Natural killer cell (primary cell): Measurements from ENCODE around the gene DIPK1B. TPM values are rescaled to one million over a fixed set of nuclear protein-coding genes. Genes with fewer than 3 reads are reported as not detected.

Source experiments
- ATAC-seq, 3 donors: fragments of 150-1000 bp in 2 of 3; fragments of 200-7000 bp in 1 of 3; cut with Tn5 transposase; 1 replicate in 1 of 3; 2 replicates in 2 of 3; pipeline ENCODE4 v1.10.0; 2021; ENCODE audit warnings: mild to moderate bottlenecking in 2 of 3, moderate library complexity in 2 of 3
- DNase-seq, 2 donors: peaks; one replicate each; pipeline versions ENCODE4 v3.0.0 to v3.0.0-alpha.2; 2013 to 2021; ENCODE audit warnings: mixed read lengths in 1 of 2
- H3K27ac ChIP-seq: one replicate; pipeline ENCODE4 v1.5.1; 2013; ENCODE audit warnings: mild to moderate bottlenecking, low read length
- H3K27me3 ChIP-seq: one replicate; pipeline ENCODE4 v1.6.1; 2013; ENCODE audit warnings: low read length; ENCODE audit not compliant: control insufficient read depth, insufficient read depth
- H3K36me3 ChIP-seq: one replicate; pipeline ENCODE4 v1.6.1; 2013; ENCODE audit warnings: low read length; ENCODE audit not compliant: control insufficient read depth, insufficient read depth
- H3K4me1 ChIP-seq: one replicate; pipeline ENCODE4 v1.6.1; 2013; ENCODE audit warnings: low read length; ENCODE audit not compliant: control insufficient read depth, insufficient read depth
- H3K4me3 ChIP-seq: one replicate; pipeline ENCODE4 v1.5.1; 2013; ENCODE audit warnings: low read length
- H3K9me3 ChIP-seq: one replicate; pipeline ENCODE4 v1.6.1; 2013; ENCODE audit warnings: low read length; ENCODE audit not compliant: control insufficient read depth, insufficient read depth
- H3K27ac Mint-ChIP-seq, 2 donors: one replicate each; pipeline ENCODE4 v1.8.0; 2022; ENCODE audit warnings: mild to moderate bottlenecking in 2 of 2, mixed read lengths in 2 of 2, moderate library complexity in 1 of 2
- H3K27me3 Mint-ChIP-seq, 2 donors: one replicate each; pipeline ENCODE4 v1.8.0; 2022; ENCODE audit warnings: low read depth in 2 of 2, mixed read lengths in 2 of 2
- H3K36me3 Mint-ChIP-seq: one replicate; pipeline ENCODE4 v1.8.0; 2022; ENCODE audit warnings: mixed read lengths
- H3K4me1 Mint-ChIP-seq, 2 donors: one replicate each; pipeline ENCODE4 v1.8.0; 2022; ENCODE audit warnings: mixed read lengths in 2 of 2
- H3K4me3 Mint-ChIP-seq: one replicate; pipeline ENCODE4 v1.8.0; 2022; ENCODE audit warnings: mild to moderate bottlenecking, moderate library complexity, mixed read lengths
- H3K9me3 Mint-ChIP-seq, 2 donors: one replicate each; pipeline ENCODE4 v1.8.0; 2022; ENCODE audit warnings: mixed read lengths in 2 of 2
- CTCF ChIP-seq: fragments of 200-600 bp; IDR thresholded peaks from one replicate; pipeline ENCODE4 v1.8.0; 2022; ENCODE audit warnings: antibody characterized with exemption
- WGBS: methylation state at CpG from one replicate; pipeline ENCODE4 v1.1.7; 2013; ENCODE audit warnings: missing lambda C conversion rate; ENCODE audit not compliant: insufficient coverage; 5-methylcytosine and 5-hydroxymethylcytosine counted together
- intact Hi-C: fragments of 100-400 bp; cut with micrococcal nuclease; formaldehyde crosslinking; loops from one replicate; pipeline ENCODE4 v1.14.2; 2022
- total RNA-seq, 4 donors: library from RNA; stranded (reverse); fragments of 120-200 nt in 1 of 4; gene quantifications; one replicate each; pipeline versions ENCODE4 v1.2.3 to v1.2.4, GENCODE V29; 2013 to 2022

Gene DIPK1B
- total RNA-seq, 3 donors from 2014 or later (not counting 1 experiment from before 2014, with no cell fraction given): 0.31 to 0.39 TPM; not detected in 1

DNA sequence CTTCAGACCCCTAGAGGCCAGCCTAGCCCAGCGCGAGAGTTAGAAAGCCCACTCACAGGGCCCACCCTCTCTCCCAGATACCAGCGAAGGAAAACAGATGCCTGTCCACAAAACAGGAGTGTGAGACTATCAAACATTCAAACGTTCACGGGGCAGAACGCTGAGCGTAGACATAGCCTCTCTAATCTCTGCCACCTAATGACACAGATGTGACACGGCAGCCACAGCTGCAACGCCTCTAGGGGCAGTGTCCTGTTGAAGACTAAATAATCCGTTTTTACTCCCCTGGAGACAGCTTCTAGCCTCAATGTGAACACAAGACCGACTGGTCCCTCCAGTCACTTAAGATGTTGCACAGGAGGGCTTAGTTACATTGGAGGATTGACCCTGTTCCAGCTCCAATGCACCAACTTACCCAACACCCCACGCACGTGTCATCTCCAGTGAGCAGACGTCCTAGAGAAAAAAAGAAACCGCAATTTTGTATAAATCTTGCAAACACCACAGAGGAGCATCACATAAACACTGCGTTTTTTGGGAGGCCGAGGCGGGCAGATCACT is 14.3 kb downstream of the DIPK1B start:
- intact Hi-C loops: loop anchor here (2.0 kb wide), 1 partner anchor 26 kb away; no protein-coding TSS in a partner anchor
- 18% methylated on average over 18 of the region's 18 CpGs for WGBS
- peak; percentile 52 for TF ChIP-seq CTCF
- H3K27me3 ChIP-seq: no peaks in the 10 kb centered on the region
- peak in 1 of 2 donors; percentile 74 for DNase-seq
- Mint-ChIP-seq H3K9me3 (no peaks in the 10 kb centered on the region), H3K27ac (peak overlapping the region; percentile 81 to 89), H3K4me1 (peaks cover 21 to 29% of the 10 kb centered on the region in 2 donors), H3K27me3 (no peaks in the 10 kb centered on the region), H3K36me3 (no peaks in the 10 kb centered on the region), H3K4me3 (peak overlapping the region; percentile 94)
- peaks cover 36% of the 10 kb centered on the region for H3K36me3 ChIP-seq
- ATAC-seq: peak; percentile 26 to 58 (median 58)
- peaks cover 34% of the 10 kb centered on the region for H3K4me1 ChIP-seq
- H3K4me3 ChIP-seq: peak overlapping the region; percentile 67
- no peak overlapping the region for H3K27ac ChIP-seq
- no peaks in the 10 kb centered on the region for H3K9me3 ChIP-seq

DNA sequence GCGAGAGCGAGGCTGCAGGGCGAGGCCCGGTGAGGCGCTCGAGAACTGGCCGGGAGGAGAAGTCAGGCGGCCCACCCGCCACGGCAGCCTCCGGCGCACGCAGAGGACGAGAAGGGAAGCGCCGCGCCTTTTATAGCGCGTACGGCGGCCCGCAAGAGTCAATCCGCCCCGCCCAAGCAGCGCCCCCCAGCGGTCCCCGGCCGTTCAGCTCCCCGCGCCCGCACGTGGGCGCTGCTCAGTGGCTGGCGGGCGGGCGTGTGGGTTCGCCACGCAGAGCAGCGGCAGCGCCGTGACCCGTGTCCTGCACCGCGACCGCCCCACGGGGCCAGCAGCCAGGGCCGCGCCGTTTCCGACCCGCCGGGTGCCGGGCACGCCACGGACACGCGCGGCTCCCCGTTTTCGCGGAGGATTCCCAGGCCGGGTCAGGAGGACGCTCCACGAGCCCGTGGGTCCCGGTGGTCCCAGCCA is 15.7 kb downstream of the DIPK1B start:
- intact Hi-C loops: no loop called here
- Histone ChIP-seq H3K27ac (no peak overlapping the region), H3K4me1 (peaks cover 34% of the 10 kb centered on the region), H3K27me3 (no peaks in the 10 kb centered on the region), H3K4me3 (peak overlapping the region; percentile 67), H3K36me3 (peaks cover 26% of the 10 kb centered on the region), H3K9me3 (no peaks in the 10 kb centered on the region)
- Mint-ChIP-seq H3K9me3 (no peaks in the 10 kb centered on the region), H3K36me3 (no peaks in the 10 kb centered on the region), H3K27me3 (no peaks in the 10 kb centered on the region), H3K4me3 (peak overlapping the region; percentile 76), H3K4me1 (peaks cover 21 to 29% of the 10 kb centered on the region in 2 donors), H3K27ac (peak overlapping the region; percentile 81 to 89)
- peak; percentile 88 for TF ChIP-seq CTCF
- peak; percentile 85 to 93 (median 88) for ATAC-seq
- WGBS: under 1% methylated on average over 66 of the region's 66 CpGs
- DNase-seq: peak; percentile 93 to 95

DNA sequence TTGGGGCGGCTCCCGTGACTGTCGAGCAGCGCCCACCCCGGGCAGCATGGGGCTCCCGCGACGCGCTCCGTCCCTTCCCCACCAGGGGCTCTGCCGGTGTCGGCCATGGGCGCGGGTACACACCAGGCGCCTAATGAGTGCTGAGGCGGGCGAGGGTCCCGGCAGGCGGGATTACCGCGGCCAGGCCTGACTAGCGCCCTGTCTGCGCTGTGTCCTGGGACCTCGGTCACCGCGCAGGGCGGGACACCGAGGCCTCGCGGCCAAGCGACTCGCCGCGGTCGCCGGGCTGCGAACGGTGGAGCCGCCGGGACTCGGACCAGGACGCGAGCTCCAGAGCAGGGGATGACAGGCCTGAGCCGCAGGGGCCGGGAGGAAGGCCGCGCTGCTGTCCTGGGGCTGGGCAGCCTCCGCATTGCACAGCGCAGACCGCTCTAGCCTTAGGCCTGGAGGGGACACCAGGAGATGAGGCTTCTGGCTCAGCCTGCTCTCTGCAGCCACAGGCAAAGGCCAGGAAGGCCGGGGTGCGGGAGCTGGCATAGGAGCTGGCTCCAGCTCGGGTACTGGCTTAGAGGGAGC is 16.3 kb downstream of the DIPK1B start:
- Mint-ChIP-seq H3K9me3 (no peaks in the 10 kb centered on the region), H3K27ac (peak overlapping the region in 1 of 2 donors; percentile 89), H3K27me3 (no peaks in the 10 kb centered on the region), H3K4me3 (peak overlapping the region; percentile 68), H3K4me1 (peaks cover 21 to 28% of the 10 kb centered on the region in 2 donors), H3K36me3 (no peaks in the 10 kb centered on the region)
- H3K36me3 ChIP-seq: peaks cover 21% of the 10 kb centered on the region
- ATAC-seq (peak in 1 of 3 donors; percentile 3), DNase-seq (no peak)
- H3K27me3 ChIP-seq: no peaks in the 10 kb centered on the region
- intact Hi-C loops: no loop called here
- TF ChIP-seq CTCF: no peak
- peaks cover 34% of the 10 kb centered on the region for H3K4me1 ChIP-seq
- no peak overlapping the region for H3K27ac ChIP-seq
- H3K9me3 ChIP-seq: no peaks in the 10 kb centered on the region
- 4% methylated on average over 53 of the region's 53 CpGs for WGBS
- H3K4me3 ChIP-seq: peak overlapping the region; percentile 38
